ENCODE data around the gene ZKSCAN5.

DNA sequence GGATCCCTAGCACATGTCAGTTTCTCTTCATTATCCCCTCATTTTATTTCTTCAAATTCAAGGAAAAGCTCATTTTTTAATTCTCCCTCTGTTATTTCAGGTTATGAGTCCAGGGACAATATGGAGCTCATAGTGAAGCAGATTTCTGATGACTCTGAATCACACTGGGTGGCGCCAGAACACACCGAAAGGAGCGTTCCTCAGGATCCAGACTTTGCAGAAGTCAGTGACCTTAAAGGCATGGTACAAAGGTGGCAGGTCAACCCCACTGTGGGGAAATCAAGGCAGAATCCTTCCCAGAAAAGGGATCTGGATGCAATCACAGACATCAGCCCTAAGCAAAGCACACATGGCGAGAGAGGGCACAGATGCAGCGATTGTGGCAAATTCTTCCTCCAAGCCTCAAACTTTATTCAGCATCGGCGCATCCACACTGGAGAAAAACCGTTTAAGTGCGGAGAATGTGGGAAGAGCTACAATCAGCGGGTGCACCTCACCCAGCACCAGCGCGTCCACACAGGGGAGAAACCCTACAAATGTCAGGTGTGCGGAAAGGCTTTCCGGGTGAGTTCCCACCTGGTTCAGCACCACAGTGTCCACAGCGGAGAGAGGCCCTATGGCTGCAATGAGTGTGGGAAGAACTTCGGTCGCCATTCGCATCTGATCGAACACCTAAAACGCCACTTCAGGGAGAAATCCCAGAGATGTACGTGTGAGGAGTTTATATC is 21.4 kb downstream of the ZKSCAN5 start:
- TF ChIP-seq, protein P1, sequence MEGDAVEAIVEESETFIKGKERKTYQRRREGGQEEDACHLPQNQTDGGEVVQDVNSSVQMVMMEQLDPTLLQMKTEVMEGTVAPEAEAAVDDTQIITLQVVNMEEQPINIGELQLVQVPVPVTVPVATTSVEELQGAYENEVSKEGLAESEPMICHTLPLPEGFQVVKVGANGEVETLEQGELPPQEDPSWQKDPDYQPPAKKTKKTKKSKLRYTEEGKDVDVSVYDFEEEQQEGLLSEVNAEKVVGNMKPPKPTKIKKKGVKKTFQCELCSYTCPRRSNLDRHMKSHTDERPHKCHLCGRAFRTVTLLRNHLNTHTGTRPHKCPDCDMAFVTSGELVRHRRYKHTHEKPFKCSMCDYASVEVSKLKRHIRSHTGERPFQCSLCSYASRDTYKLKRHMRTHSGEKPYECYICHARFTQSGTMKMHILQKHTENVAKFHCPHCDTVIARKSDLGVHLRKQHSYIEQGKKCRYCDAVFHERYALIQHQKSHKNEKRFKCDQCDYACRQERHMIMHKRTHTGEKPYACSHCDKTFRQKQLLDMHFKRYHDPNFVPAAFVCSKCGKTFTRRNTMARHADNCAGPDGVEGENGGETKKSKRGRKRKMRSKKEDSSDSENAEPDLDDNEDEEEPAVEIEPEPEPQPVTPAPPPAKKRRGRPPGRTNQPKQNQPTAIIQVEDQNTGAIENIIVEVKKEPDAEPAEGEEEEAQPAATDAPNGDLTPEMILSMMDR (IDR thresholded peaks at IDR 0.05; ENCODE audit: low read length) = peak; percentile 61; the same call in 1 of the 2 replicates
- TF ChIP-seq EZH2 (IDR thresholded peaks at IDR 0.05; ENCODE audit: borderline replicate concordance, low read length) = no peak
